ENCODE data around the gene RNFT2.
"Not testable (repeated sequence)": the region's sequence is repeated elsewhere in the genome, so short reads cannot be mapped to it uniquely, and the experiment has no call there.

The RNFT2 gene

GRCh38 chr12:116754097-116754496, 16.0 kb downstream of the RNFT2 start:
- H3K4me3 ChIP-seq (ENCODE audit: low read depth, low read length); H3K27me3 ChIP-seq (ENCODE audit: control insufficient read depth, insufficient read depth, low read length); H3K27ac ChIP-seq (ENCODE audit: low read depth, low read length); H3K9me3 ChIP-seq (ENCODE audit: control insufficient read depth, insufficient read depth, low read length); H3K9ac ChIP-seq (ENCODE audit: low read depth, low read length); H3K4me1 ChIP-seq (ENCODE audit: control insufficient read depth, insufficient read depth, low read length): not testable (repeated sequence)
- peaks cover 20% of the 10 kb centered on the region for H3K36me3 ChIP-seq (ENCODE audit: control insufficient read depth, insufficient read depth, low read length)

- H3K9ac ChIP-seq (ENCODE audit: low read depth, low read length); H3K27ac ChIP-seq (ENCODE audit: low read depth, low read length); H3K27me3 ChIP-seq (ENCODE audit: control insufficient read depth, insufficient read depth, low read length): not testable (repeated sequence)
These were observed 16.7 kb downstream of the RNFT2 start for GRCh38 chr12:116754783-116755182.

GRCh38 chr12:116759783-116760621, 21.9 kb downstream of the RNFT2 start:
- peak overlapping the region; percentile 24; the same call in 1 of the 2 replicates for H3K4me3 ChIP-seq (ENCODE audit: low read depth, low read length)
- H3K36me3 ChIP-seq (ENCODE audit: control insufficient read depth, insufficient read depth, low read length), result peaks cover 25% of the 10 kb centered on the region
- H3K27me3 ChIP-seq (ENCODE audit: control insufficient read depth, insufficient read depth, low read length), result no peaks in the 10 kb centered on the region
- H3K9ac ChIP-seq (ENCODE audit: low read depth, low read length), result no peak overlapping the region
- no peaks in the 10 kb centered on the region for H3K4me1 ChIP-seq (ENCODE audit: control insufficient read depth, insufficient read depth, low read length)
- H3K27ac ChIP-seq (ENCODE audit: low read depth, low read length), result no peak overlapping the region
- no peaks in the 10 kb centered on the region for H3K9me3 ChIP-seq (ENCODE audit: control insufficient read depth, insufficient read depth, low read length)

More at GRCh38 chr12:116754783-116755182, 16.7 kb downstream of the RNFT2 start:
- not testable (repeated sequence) for H3K4me1 ChIP-seq (ENCODE audit: control insufficient read depth, insufficient read depth, low read length); H3K9me3 ChIP-seq (ENCODE audit: control insufficient read depth, insufficient read depth, low read length); H3K4me3 ChIP-seq (ENCODE audit: low read depth, low read length)
- H3K36me3 ChIP-seq (ENCODE audit: control insufficient read depth, insufficient read depth, low read length), result peaks cover 20% of the 10 kb centered on the region

GRCh38 chr12:116760622-116761020, 22.5 kb downstream of the RNFT2 start:
- Histone ChIP-seq H3K27me3 (ENCODE audit: control insufficient read depth, insufficient read depth, low read length) (no peaks in the 10 kb centered on the region), H3K4me3 (ENCODE audit: low read depth, low read length) (no peak overlapping the region), H3K27ac (ENCODE audit: low read depth, low read length) (no peak overlapping the region), H3K9ac (ENCODE audit: low read depth, low read length) (no peak overlapping the region), H3K36me3 (ENCODE audit: control insufficient read depth, insufficient read depth, low read length) (peaks cover 25% of the 10 kb centered on the region), H3K4me1 (ENCODE audit: control insufficient read depth, insufficient read depth, low read length) (no peaks in the 10 kb centered on the region), H3K9me3 (ENCODE audit: control insufficient read depth, insufficient read depth, low read length) (no peaks in the 10 kb centered on the region)

- no peaks in the 10 kb centered on the region for H3K27me3 ChIP-seq (ENCODE audit: control insufficient read depth, insufficient read depth, low read length)
- no peaks in the 10 kb centered on the region for H3K4me1 ChIP-seq (ENCODE audit: control insufficient read depth, insufficient read depth, low read length)
- peaks cover 29% of the 10 kb centered on the region for H3K36me3 ChIP-seq (ENCODE audit: control insufficient read depth, insufficient read depth, low read length)
- H3K9ac ChIP-seq (ENCODE audit: low read depth, low read length), result no peak overlapping the region
- no peak overlapping the region for H3K27ac ChIP-seq (ENCODE audit: low read depth, low read length)
- no peak overlapping the region for H3K4me3 ChIP-seq (ENCODE audit: low read depth, low read length)
- no peaks in the 10 kb centered on the region for H3K9me3 ChIP-seq (ENCODE audit: control insufficient read depth, insufficient read depth, low read length)
These were observed 23.4 kb downstream of the RNFT2 start for GRCh38 chr12:116761499-116761898.

- Histone ChIP-seq H3K4me1 (ENCODE audit: control insufficient read depth, insufficient read depth, low read length) (no peaks in the 10 kb centered on the region), H3K4me3 (ENCODE audit: low read depth, low read length) (no peak overlapping the region), H3K36me3 (ENCODE audit: control insufficient read depth, insufficient read depth, low read length) (peaks cover 42% of the 10 kb centered on the region), H3K9ac (ENCODE audit: low read depth, low read length) (no peak overlapping the region), H3K9me3 (ENCODE audit: control insufficient read depth, insufficient read depth, low read length) (no peaks in the 10 kb centered on the region), H3K27ac (ENCODE audit: low read depth, low read length) (no peak overlapping the region), H3K27me3 (ENCODE audit: control insufficient read depth, insufficient read depth, low read length) (no peaks in the 10 kb centered on the region)
These were observed 27.2 kb downstream of the RNFT2 start for GRCh38 chr12:116765271-116765670.

- Histone ChIP-seq H3K9me3 (ENCODE audit: control insufficient read depth, insufficient read depth, low read length) (no peaks in the 10 kb centered on the region), H3K27ac (ENCODE audit: low read depth, low read length) (no peak overlapping the region), H3K4me1 (ENCODE audit: control insufficient read depth, insufficient read depth, low read length) (no peaks in the 10 kb centered on the region), H3K36me3 (ENCODE audit: control insufficient read depth, insufficient read depth, low read length) (peaks cover 38% of the 10 kb centered on the region), H3K9ac (ENCODE audit: low read depth, low read length) (no peak overlapping the region), H3K27me3 (ENCODE audit: control insufficient read depth, insufficient read depth, low read length) (no peaks in the 10 kb centered on the region), H3K4me3 (ENCODE audit: low read depth, low read length) (no peak overlapping the region)
These were observed 28.2 kb downstream of the RNFT2 start for GRCh38 chr12:116766285-116766684.

GRCh38 chr12:116766746-116767145, 28.6 kb downstream of the RNFT2 start:
- no peaks in the 10 kb centered on the region for H3K9me3 ChIP-seq (ENCODE audit: control insufficient read depth, insufficient read depth, low read length)
- H3K4me3 ChIP-seq (ENCODE audit: low read depth, low read length), result no peak overlapping the region
- no peaks in the 10 kb centered on the region for H3K27me3 ChIP-seq (ENCODE audit: control insufficient read depth, insufficient read depth, low read length)
- peaks cover 36% of the 10 kb centered on the region for H3K36me3 ChIP-seq (ENCODE audit: control insufficient read depth, insufficient read depth, low read length)
- H3K9ac ChIP-seq (ENCODE audit: low read depth, low read length), result no peak overlapping the region
- no peak overlapping the region for H3K27ac ChIP-seq (ENCODE audit: low read depth, low read length)
- no peaks in the 10 kb centered on the region for H3K4me1 ChIP-seq (ENCODE audit: control insufficient read depth, insufficient read depth, low read length)

- Histone ChIP-seq H3K27ac (ENCODE audit: low read depth, low read length) (no peak overlapping the region), H3K4me3 (ENCODE audit: low read depth, low read length) (no peak overlapping the region), H3K9ac (ENCODE audit: low read depth, low read length) (no peak overlapping the region), H3K36me3 (ENCODE audit: control insufficient read depth, insufficient read depth, low read length) (peaks cover 35% of the 10 kb centered on the region), H3K4me1 (ENCODE audit: control insufficient read depth, insufficient read depth, low read length) (no peaks in the 10 kb centered on the region), H3K9me3 (ENCODE audit: control insufficient read depth, insufficient read depth, low read length) (no peaks in the 10 kb centered on the region), H3K27me3 (ENCODE audit: control insufficient read depth, insufficient read depth, low read length) (no peaks in the 10 kb centered on the region)
These were observed 33.5 kb downstream of the RNFT2 start for GRCh38 chr12:116771651-116772050.

- H3K36me3 ChIP-seq (ENCODE audit: control insufficient read depth, insufficient read depth, low read length), result peaks cover 30% of the 10 kb centered on the region
These were observed 35.2 kb downstream of the RNFT2 start for GRCh38 chr12:116773276-116773731.

GRCh38 chr12:116774020-116774419, 35.9 kb downstream of the RNFT2 start:
- no peak overlapping the region for H3K27ac ChIP-seq (ENCODE audit: low read depth, low read length)
- H3K4me1 ChIP-seq (ENCODE audit: control insufficient read depth, insufficient read depth, low read length), result no peaks in the 10 kb centered on the region
- H3K27me3 ChIP-seq (ENCODE audit: control insufficient read depth, insufficient read depth, low read length), result no peaks in the 10 kb centered on the region
- H3K4me3 ChIP-seq (ENCODE audit: low read depth, low read length), result no peak overlapping the region
- H3K36me3 ChIP-seq (ENCODE audit: control insufficient read depth, insufficient read depth, low read length), result peaks cover 31% of the 10 kb centered on the region
- H3K9ac ChIP-seq (ENCODE audit: low read depth, low read length), result no peak overlapping the region
- no peaks in the 10 kb centered on the region for H3K9me3 ChIP-seq (ENCODE audit: control insufficient read depth, insufficient read depth, low read length)

More at GRCh38 chr12:116773276-116773731, 35.2 kb downstream of the RNFT2 start:
- Histone ChIP-seq H3K27ac (ENCODE audit: low read depth, low read length) (no peak overlapping the region), H3K9ac (ENCODE audit: low read depth, low read length) (no peak overlapping the region), H3K4me1 (ENCODE audit: control insufficient read depth, insufficient read depth, low read length) (no peaks in the 10 kb centered on the region), H3K4me3 (ENCODE audit: low read depth, low read length) (no peak overlapping the region), H3K9me3 (ENCODE audit: control insufficient read depth, insufficient read depth, low read length) (no peaks in the 10 kb centered on the region), H3K27me3 (ENCODE audit: control insufficient read depth, insufficient read depth, low read length) (no peaks in the 10 kb centered on the region)
